Lower leg skin (tissue), 3 donors: ENCODE results near the gene PTPN1.

Experiments used
- CTCF ChIP-seq, 3 donors: fragments of 450-650 bp; IDR thresholded peaks; one replicate each; pipeline ENCODE4 v1.5.1; 2016; ENCODE audit warnings: antibody characterized with exemption in 3 of 3, mild to moderate bottlenecking in 3 of 3, moderate library complexity in 2 of 3
- POLR2A ChIP-seq, 2 donors: fragments of 450-650 bp; IDR thresholded peaks; one replicate each; pipeline ENCODE4 v1.6.1; 2016 to 2017; ENCODE audit warnings: antibody characterized with exemption in 2 of 2, mild to moderate bottlenecking in 1 of 2, moderate library complexity in 1 of 2

- no peak for TF ChIP-seq CTCF (IDR thresholded peaks at IDR 0.05)
- no peak for TF ChIP-seq POLR2A (IDR thresholded peaks at IDR 0.05)
Observed at GRCh38 chr20:50545126-50545525, 34.9 kb downstream of the PTPN1 start.
